Activated CD8-positive, alpha-beta memory T cell treated with anti-CD3 and anti-CD28 coated beads for 4 hours (primary cell): Measurements from ENCODE around the gene INTS1.

Experiments
- DNase-seq, 2 donors: peaks; one replicate each; pipeline ENCODE4 v3.0.0-alpha.2; 2020; ENCODE audit warnings: low read depth in 2 of 2

Gene INTS1

DNA sequence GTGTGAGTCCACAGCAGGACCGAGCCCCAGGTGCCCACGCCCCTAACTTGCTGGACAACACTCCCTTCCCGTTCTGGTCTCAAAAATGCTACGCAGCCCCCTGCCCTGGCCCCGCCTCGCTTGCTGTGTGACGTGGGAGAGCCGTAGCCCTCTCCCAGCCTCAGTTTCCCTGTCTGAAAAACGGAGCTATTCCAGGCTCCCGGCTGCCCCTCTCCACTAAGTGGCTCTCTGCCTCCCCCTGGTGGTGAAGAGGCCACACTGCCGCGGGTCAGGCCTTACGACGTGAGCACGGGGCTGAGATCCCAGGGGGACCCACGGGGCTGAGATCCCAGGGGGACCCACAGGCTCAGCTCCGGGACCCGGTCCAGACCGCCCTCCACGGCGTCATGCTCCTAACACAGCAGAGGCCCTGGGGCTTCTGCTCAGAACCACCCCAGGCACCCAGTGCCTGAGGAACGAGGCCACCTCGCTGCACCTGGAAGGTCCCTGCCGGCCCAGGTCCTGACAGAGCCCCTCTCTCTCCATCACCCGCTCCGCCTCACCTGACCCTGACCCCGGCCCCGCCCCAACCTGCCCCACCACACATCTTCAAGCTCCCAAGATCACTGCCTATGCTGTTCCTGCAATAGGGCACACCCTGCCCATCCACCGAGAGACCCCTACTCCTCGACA, 71.6 kb downstream of the INTS1 start:
- peak; percentile 60 to 65 for DNase-seq

DNA sequence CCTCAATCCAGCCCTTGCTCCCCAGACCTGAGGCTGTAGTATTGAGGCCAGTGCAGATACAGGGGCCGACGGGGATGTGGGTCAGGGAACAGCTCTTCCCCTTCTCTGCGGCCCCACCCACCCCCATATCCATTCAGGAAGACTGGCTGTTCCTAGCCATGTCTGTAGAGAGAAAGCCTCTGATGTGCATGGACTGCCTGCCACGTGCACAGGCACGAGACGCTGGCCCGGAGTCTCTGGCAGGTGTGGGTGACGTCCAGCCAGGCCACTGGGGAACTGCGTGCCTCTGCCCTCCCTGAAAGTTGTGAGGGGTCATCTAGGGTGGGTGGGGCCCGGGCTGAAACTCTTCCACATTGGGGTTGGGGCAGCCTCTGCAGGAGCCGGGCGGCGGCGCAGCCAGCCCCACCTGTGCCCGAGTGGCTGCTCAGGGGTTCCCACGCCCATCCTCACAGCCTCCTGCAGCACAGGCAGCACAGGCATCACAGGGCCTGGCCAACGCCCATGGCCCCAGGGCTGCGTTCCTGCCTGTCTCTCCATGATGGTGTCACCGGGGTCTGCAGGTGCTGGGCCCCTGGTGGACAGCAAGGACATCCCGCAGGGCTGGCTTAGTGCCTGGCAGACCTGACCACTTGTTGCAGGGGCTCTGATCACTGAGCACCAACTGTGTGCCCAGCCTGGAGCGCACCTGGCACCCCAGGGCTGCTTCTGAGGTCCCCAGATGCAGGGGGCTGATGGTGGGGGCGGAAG, 72.4 kb downstream of the INTS1 start:
- DNase-seq, result no peak

DNA sequence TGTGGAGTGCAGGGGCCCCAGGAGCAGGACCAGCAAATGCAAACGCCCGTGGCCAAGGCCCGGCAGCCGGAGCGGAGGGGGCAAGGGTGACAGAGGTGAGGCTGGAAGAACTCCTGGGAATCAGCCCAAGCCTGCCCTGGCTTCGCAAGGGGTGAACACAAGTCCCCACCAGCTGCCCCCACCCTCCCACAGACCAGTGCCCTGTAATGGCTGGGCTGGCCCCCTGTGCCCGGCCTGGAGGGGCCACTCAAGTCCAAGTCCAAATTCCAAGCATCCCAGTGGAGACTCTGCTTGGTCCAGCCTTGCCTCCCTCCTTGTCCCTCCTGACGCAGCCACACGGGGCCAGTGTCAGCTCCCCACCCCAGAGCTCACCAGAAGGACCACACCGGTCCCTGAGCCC, 73.0 kb downstream of the INTS1 start:
- DNase-seq, result no peak

DNA sequence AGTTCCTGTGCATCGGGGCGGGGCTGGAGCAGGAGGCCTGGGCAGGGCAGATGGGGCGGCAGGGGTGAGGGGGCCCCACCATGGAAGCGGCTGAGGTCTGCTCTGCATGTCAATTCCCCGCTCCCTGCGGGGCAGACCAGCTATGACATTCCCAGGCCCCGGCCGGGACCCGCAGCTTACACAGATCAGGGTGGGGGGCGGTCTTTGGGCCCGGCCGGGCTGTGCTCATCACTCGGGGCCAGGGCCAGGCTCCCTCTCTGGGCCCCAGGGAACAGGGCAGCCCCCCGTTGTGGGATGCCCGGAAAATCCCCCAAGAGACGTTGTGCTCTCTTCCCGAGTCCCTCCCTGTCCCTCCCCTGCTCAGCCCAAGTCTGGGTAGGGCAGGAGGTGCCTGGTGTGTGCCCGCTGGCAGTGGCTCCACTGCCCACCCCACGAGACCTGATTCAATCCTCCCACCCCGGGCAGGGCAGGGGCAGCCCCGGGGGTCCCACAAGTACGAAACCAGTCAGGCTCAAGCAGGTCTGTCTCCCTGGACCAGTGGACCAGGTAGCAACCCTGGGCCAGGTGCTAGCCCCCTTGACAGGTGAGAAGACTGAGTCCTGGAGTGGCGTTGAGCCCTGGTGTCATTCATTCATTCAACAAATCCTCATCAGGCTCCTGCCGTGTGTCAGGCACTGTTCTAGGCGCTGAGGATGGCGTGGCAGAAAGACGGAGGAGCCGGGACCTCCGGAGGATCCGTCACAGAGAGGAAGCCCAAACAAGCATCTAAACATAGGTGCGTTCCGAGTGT, 73.9 kb downstream of the INTS1 start:
- DNase-seq, result no peak

DNA sequence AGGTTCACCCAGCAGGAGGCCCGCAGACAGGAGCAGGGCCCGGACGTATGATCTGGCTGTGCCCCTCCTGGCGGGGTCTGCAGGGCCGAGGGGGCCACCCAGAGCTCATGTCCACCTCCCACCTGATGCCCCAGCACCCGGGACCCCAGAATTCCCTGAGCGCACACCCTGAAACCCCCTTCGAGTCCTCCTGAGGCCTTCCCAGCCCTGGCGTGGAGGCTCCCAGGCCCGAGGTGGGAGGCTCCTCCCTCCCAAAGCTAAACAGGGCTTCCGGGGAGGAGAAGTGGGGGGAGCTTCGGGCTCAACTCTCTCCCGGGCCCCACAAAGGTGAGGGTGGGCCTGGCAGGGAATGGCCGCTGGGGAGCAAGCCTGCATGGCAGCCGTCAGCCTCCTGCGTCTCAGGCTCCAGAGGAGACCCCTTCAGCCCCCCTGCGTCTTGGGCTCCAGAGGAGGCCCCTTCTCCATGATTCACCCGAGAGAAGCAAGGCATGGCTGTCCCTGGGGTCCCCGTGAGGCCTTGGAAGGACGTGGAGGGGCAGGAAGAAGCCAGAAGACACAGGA, 75.2 kb downstream of the INTS1 start:
- no peak for DNase-seq

DNA sequence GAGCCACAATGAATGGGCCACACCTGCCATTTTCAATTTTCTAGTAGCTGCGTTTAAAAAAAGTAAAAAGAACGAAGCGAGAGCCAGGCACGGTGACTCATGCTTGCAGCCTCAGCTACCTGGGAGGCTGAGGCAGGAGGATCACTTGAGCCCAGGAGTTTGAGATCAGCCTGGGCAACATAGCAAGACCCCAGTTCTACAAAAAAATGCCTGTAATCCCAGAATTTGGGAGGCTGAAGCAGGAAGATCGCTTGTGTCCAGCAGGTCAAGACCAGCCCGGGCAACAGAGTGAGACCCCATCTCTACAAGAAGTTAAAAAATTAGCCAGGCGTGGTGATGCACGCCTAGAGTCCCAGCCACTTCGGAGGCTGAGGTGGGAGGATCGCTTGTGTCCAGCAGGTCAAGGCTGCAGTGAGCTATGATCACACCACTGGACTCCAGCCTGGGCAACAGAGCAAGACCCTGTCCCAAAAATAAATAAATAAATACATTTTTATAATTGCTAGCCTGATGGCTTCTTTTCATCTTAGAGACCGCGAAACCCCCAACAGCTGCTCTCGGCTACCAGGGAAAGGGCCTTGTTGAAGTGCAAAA, 77.0 kb downstream of the INTS1 start:
- DNase-seq, result no peak

DNA sequence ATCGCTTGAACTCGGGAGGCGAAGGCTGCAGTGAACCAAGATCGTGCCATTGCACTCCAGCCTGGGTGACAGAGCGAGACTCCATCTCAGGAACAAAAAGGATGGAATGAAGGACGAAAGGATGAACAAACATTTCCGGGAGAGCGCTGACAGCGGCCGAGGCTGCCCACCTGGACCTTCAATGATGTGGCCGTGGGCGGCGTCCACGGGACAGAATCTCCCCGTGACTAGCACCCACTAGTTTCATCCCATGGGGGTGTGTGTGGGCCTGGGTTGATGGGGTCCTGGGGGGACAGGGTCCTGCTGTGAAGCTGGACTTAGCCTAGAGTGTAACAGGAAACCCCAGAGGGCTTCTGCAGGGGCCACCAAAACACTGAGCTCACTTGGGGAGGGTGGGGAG, 77.7 kb downstream of the INTS1 start:
- DNase-seq, result no peak

DNA sequence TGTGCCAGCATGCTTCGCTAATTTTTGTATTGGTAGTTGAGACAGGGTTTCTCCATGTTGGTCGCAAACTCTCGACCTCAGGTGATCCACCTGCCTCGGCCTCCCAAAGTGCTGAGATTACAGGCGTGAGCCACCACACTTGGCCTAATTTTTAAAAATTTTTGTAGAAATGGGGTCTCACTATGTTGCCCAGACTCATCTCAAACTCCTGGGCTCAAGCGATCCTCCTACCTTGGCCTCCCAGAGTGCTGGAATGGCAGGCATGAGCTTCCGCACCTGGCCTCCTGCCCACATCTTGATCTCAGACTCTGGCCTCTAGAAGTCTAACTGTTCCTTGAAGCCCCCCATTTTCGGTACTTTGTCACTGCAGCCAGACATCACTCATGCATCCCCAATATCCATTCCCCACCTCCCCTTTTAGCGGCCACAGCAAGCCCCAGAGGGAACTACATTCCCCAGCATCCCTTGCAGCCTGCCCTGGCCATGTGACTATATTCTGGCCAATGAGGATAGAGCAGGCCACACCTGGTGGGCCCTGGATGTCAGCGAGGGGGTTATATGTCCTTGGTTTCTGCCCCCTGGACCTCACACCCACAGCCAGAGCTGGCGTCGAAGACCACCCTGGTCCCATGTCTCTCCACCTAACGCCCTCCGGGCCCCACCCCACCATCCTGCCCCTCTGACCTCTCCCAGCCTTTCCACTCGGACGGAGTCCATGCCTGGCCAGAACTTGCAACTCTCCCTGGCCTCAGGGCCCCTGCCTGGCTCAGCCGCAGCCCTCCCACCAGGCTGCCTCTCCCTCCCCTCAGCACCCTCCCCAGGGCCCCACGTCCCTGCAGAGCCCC, 78.7 kb downstream of the INTS1 start:
- DNase-seq, result no peak

DNA sequence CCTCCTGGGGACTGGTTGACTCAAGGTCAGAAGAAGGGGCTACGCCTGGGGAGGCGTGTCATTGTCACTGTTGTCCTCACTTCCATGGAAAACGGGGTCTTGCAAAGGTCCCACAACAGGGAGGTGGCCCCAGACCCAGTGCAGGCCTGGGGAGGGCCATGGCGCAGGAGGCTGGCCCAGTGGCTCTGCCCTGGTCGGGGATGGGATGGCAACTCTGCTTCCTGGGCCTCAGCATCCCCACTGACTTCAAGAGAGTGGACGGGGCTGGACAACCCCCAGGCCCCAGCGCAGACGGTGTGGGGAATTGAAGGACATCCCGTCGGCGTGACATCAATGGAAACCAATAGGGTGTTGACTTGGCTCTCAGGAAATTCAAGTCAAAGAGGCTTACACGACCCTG, 80.1 kb downstream of the INTS1 start:
- DNase-seq, result no peak

DNA sequence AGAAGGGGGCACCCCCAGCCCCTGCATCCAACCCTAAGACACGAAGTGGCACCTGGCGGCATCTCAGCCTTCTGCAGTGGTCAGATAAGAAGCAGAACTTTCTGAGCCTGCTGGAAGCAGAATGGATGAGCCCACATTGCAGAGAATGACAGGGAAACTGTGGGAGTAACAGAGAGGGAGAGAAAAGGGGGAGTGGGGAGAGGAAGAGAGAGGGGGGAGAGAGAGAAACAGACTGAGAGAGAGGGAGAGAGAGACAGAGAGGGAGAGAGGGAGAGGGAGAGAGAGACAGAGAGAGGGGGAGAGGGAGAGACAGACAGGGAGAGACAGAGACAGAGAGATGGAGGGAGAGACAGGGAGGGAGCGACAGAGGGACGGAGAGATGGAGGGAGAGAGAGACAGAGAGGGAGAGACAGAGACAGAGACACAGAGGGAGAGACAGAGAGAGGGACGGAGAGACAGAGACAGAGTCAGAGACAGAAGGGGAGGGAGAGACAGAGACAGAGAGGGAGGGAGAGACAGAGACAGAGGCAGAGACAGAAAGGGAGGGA, 80.9 kb downstream of the INTS1 start:
- DNase-seq, result no peak

DNA sequence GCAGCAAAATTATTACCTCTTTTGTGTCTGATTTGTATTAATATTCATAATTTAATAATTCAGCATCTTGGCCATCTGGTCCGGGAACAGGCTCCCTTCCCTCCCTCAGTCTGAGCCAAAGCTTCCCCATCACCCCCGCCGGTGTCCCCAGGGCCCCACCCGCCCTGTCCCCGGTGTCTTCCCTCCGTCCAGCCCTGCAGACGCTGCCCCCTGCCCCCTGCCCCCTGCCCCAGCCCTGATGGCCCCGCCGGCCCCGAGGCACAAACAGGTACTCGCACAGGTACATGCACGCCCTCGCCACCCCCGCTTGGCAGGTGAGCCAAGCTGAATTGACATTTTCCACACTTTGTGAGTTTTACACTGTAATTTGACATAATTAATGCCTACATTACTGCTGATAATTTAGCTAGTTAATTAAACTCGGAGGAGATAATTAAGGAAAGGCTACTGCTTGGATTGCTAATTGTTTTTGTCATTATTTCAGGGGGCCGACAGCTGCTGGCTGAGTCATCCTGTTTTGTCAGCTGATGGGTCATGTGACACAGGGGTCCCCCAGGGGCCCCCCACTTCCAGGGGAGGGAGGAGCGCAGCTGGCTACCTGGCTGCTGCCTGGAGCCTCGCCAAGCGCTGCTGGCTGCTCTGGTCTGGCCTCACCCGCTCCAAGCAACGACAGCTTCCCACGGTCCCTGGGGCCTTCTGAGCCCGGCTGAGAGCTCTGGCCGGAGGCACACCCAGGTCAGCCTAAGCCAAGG, 81.5 kb downstream of the INTS1 start:
- DNase-seq, result no peak

DNA sequence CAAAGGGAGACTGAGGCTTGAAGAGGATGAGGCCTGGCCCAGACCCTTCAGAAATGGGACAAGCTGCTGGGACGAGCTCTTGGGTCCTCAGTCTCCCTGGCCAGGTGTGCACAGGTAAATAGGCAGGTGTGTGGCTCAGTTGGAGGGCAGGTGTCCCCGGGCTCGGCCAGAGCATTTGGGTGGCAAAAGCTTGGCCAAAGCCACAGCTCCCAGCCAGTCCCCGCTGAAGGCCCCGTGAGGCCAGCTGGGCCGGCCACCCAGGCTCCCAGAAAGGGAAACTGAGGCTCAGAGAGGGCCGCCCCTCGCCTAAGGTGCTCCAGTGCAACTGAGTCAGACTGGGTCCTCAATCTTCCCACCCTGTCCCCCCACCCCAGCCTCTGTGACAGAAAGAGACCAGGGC, 82.2 kb downstream of the INTS1 start:
- DNase-seq, result no peak

DNA sequence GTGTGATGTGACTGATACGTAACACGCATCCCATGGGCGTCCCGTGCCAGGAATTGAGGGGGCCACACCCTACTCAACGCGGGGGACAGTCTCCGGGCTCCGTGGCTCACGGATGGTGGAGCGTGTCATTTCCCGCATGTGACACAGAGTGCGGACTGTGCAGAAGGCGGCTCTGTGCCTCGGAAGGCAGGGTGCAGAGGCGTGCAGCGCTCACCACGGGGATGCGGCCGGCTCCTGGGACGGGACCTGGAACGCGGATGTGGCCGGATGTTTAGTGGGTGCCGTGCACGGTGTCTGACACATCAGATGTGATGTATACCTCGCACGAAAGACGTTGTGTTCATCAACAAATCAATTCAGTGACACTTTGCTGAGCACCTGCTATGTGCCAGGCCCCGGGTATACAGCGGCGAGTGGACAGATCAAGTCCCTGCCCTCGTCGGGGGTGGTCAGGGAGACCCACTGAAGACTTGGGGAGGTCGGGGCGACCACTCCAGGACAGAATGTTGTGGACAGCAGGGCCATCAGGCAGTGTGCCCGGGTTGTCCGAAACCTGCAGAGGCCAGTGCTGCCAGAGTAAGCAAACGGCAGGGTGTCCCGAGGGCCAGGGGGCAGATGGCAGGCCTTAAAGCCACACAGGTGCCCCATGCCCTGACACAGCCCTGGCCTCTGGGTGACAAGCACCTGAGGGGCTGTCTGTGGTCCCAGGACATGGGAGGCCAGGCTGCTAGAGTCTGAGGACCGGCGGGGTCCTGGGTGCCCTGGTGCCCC, 83.0 kb downstream of the INTS1 start:
- DNase-seq, result no peak
